Caki2 (cell line): ENCODE data around the gene MRPL46. TPM values are rescaled to one million over a fixed set of nuclear protein-coding genes. Genes with fewer than 3 reads are reported as not detected.

Experiments used
- total RNA-seq: library from RNA; depleted of rRNA; stranded (reverse); fragments of >200 nt; shearing (Covaris generic); gene quantifications from 2 replicates; pipeline ENCODE4 v1.2.3, GENCODE V29; 2014; ENCODE audit warnings: low replicate concordance; rRNA removed

Gene MRPL46
- total RNA-seq, 1 experiment from 2014 or later, result 53.3 TPM

Other genes with a start within 250 kb of the MRPL46 start
- gene NTRK3, start 210.6 kb downstream of the MRPL46 start, total RNA-seq, result not detected in 2 replicates
- 70.5 and 85.1 TPM in 2 replicates for gene MRPS11, start 320 bp upstream of the MRPL46 start, total RNA-seq
- gene DET1, start 79.3 kb upstream of the MRPL46 start, total RNA-seq, result 3.0 and 3.8 TPM in 2 replicates
- 59.0 and 68.3 TPM in 2 replicates for gene AEN, start 154.0 kb upstream of the MRPL46 start, total RNA-seq
- 0.75 and 7.2 TPM in 2 replicates for gene ISG20, start 171.6 kb upstream of the MRPL46 start, total RNA-seq